ENCODE results near the gene GAS7. TPM values are rescaled to one million over a fixed set of nuclear protein-coding genes. Genes with fewer than 3 reads are reported as not detected.

GAS7 gene
- total and polyA plus RNA-seq, 2 donors (not counting 1 experiment from before 2014, with no cell fraction given): 3.4 to 13.6 TPM

DNA sequence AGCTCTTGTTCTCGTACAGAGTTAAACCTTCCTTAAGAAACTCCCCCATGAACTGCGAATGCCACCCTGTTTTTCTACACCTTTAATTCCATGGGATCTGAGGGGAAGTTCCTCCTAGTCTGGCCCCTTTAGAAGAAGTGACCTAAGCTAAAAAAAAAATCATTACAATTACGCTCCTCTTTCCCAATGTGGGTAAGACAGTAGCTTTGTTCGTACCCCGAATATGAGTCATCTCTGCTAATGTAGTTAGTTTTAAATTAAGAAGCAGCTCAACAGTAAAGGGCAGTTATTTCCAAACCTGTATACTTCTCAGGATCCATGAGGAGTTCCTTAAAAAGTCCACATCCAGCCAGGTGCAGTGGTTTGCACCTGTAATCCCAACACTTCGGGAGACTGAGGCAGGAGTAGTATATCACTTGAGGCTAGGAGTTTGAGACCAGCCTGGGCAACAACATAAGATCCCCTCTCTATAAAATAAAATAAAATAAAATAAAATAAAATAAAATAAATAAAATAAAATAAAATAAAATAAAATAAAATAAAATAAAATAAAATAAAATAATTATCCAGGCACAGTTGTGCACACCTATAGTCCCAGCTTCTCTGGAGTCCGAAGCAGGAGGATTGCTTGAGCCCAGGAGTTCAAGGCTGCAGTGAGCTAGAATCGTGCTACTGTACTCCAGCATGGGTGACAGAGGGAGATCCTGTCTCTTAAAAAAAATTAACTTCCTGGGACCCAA lies 319.4 kb downstream of the GAS7 start:
- H3K79me2 ChIP-seq (ENCODE audit: control insufficient read depth, insufficient read depth, low read length): no peaks in the 10 kb centered on the region
- TF ChIP-seq EZH2 (IDR thresholded peaks at IDR 0.05; ENCODE audit: borderline replicate concordance, insufficient read depth, low read depth, low read length, poor library complexity, severe bottlenecking) (no peak), CTCF (IDR thresholded peaks at IDR 0.05) (no peak)
- H4K20me1 ChIP-seq (ENCODE audit: control insufficient read depth, insufficient read depth, low read length, poor library complexity, severe bottlenecking): no peaks in the 10 kb centered on the region
- intact Hi-C loops (cut with micrococcal nuclease): no loop called here
- peaks cover 5% of the 10 kb centered on the region for H3K9me3 Mint-ChIP-seq (ENCODE audit: insufficient read depth)
- no peak for DNase-seq
- CTCF ChIA-PET: no interaction called here
- H3K4me3 Mint-ChIP-seq: no peak overlapping the region
- peaks cover 0 to 6% (median 0%) of the 10 kb centered on the region in 4 experiments for H3K27me3 ChIP-seq (replicated peaks in 1 of 4; ENCODE audit: control extremely low read depth in 1 of 4, control insufficient read depth in 3 of 4, insufficient read depth in 4 of 4, low read length in 3 of 4)
- no peak overlapping the region for H3K27ac Mint-ChIP-seq
- POLR2A ChIA-PET: no interaction called here
- H3K36me3 ChIP-seq (replicated peaks in 1 of 2; ENCODE audit: control extremely low read depth in 1 of 2, control insufficient read depth in 1 of 2, extremely low read depth in 1 of 2, insufficient read depth in 2 of 2, low read length in 1 of 2): no peaks in the 10 kb centered on the region
- no peaks in the 10 kb centered on the region for H3K4me1 ChIP-seq (ENCODE audit: control insufficient read depth in 2 of 2, insufficient read depth in 2 of 2, low read length in 2 of 2)
- no peak overlapping the region for H2AFZ ChIP-seq (ENCODE audit: insufficient read depth, low read depth, low read length, poor library complexity, severe bottlenecking)
- H3K9me3 ChIP-seq (ENCODE audit: control extremely low read depth in 1 of 3, control insufficient read depth in 2 of 3, insufficient read depth in 1 of 3, low read length in 2 of 3): peaks cover 1 to 15% (median 4%) of the 10 kb centered on the region in 3 donors
- no CpG with 5 or more reads among the region's 8 CpGs for WGBS (ENCODE audit: insufficient coverage)
- H3K27me3 Mint-ChIP-seq: peaks cover 9% of the 10 kb centered on the region
- H3K9ac ChIP-seq (ENCODE audit: low read length): no peak overlapping the region
- no peak for ATAC-seq (ENCODE audit: low read depth)
- no peak overlapping the region for H3K4me3 ChIP-seq (ENCODE audit: control extremely low read depth in 1 of 5, extremely low read depth in 1 of 5, insufficient read depth in 1 of 5, low read depth in 2 of 5, low read length in 4 of 5)
- no peak overlapping the region for H3K4me2 ChIP-seq (replicated peaks; ENCODE audit: low read depth, low read length, poor library complexity, severe bottlenecking)
- H3K4me1 Mint-ChIP-seq: no peaks in the 10 kb centered on the region
- no peak overlapping the region for H3K27ac ChIP-seq (ENCODE audit: low read length in 2 of 2)

DNA sequence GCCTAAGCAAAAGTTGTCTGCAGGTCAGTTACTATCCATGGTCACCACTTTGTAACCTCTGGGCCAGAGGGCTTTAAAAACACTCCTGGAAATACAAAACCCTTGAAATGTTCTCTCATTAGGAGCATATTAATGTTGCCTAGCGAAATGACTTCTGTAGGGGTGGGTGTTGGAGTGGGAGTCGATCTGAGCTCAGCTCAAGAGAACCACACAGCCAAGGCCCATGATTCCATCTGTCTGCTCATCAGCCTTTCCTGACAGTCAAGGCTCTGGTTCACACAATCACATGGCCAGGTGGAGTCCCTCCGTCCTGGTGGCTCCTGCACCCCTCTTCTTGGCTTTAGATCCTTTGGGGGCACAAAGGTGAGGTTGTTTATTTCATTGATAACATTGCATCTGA lies 320.1 kb downstream of the GAS7 start:
- no peaks in the 10 kb centered on the region for H3K79me2 ChIP-seq (ENCODE audit: control insufficient read depth, insufficient read depth, low read length)
- no peaks in the 10 kb centered on the region for H3K4me1 Mint-ChIP-seq

More for the DNA sequence above, 320.1 kb downstream of the GAS7 start:
- H3K4me3 ChIP-seq (ENCODE audit: control extremely low read depth in 1 of 5, extremely low read depth in 1 of 5, insufficient read depth in 1 of 5, low read depth in 2 of 5, low read length in 4 of 5): no peak overlapping the region
- H3K9me3 ChIP-seq (ENCODE audit: control extremely low read depth in 1 of 3, control insufficient read depth in 2 of 3, insufficient read depth in 1 of 3, low read length in 2 of 3): peaks cover 1 to 11% (median 4%) of the 10 kb centered on the region in 3 donors
- ChIA-PET CTCF (no interaction called here), POLR2A (no interaction called here)
- H3K4me2 ChIP-seq (replicated peaks; ENCODE audit: low read depth, low read length, poor library complexity, severe bottlenecking): no peak overlapping the region
- no peaks in the 10 kb centered on the region for H3K36me3 ChIP-seq (replicated peaks in 1 of 2; ENCODE audit: control extremely low read depth in 1 of 2, control insufficient read depth in 1 of 2, extremely low read depth in 1 of 2, insufficient read depth in 2 of 2, low read length in 1 of 2)
- H4K20me1 ChIP-seq (ENCODE audit: control insufficient read depth, insufficient read depth, low read length, poor library complexity, severe bottlenecking): no peaks in the 10 kb centered on the region
- Mint-ChIP-seq H3K27me3 (peaks cover 9% of the 10 kb centered on the region), H3K27ac (no peak overlapping the region), H3K9me3 (ENCODE audit: insufficient read depth) (peaks cover 3% of the 10 kb centered on the region), H3K4me3 (no peak overlapping the region)
- no peak overlapping the region for H3K27ac ChIP-seq (ENCODE audit: low read length in 2 of 2)
- H2AFZ ChIP-seq (ENCODE audit: insufficient read depth, low read depth, low read length, poor library complexity, severe bottlenecking): no peak overlapping the region
- WGBS (ENCODE audit: insufficient coverage): 40% methylated on average over 2 of the region's 3 CpGs
- TF ChIP-seq EZH2 (IDR thresholded peaks at IDR 0.05; ENCODE audit: borderline replicate concordance, insufficient read depth, low read depth, low read length, poor library complexity, severe bottlenecking) (no peak), CTCF (IDR thresholded peaks at IDR 0.05) (no peak)
- intact Hi-C loops (cut with micrococcal nuclease): no loop called here
- peaks cover 0 to 6% (median 0%) of the 10 kb centered on the region in 4 experiments for H3K27me3 ChIP-seq (replicated peaks in 1 of 4; ENCODE audit: control extremely low read depth in 1 of 4, control insufficient read depth in 3 of 4, insufficient read depth in 4 of 4, low read length in 3 of 4)
- no peak for ATAC-seq (ENCODE audit: low read depth)
- no peaks in the 10 kb centered on the region for H3K4me1 ChIP-seq (ENCODE audit: control insufficient read depth in 2 of 2, insufficient read depth in 2 of 2, low read length in 2 of 2)
- DNase-seq: no peak
- H3K9ac ChIP-seq (ENCODE audit: low read length): no peak overlapping the region

Data from B cell (primary cell).